Upper lobe of right lung (tissue), 1 donor: ENCODE measurements around the gene UBL4B. TPM values are rescaled to one million over a fixed set of nuclear protein-coding genes. Genes with fewer than 3 reads are reported as not detected.

Source experiments
- ATAC-seq: fragments of 200-7000 bp; cut with Tn5 transposase; one replicate; pipeline ENCODE4 v1.9.1; 2020; ENCODE audit warnings: mild to moderate bottlenecking, moderate library complexity
- DNase-seq: peaks from one replicate; pipeline ENCODE4 v3.0.0-alpha.2; 2020
- H3K27ac ChIP-seq: fragments of 200-600 bp; one replicate; pipeline ENCODE4 v1.8.0; 2022
- H3K27me3 ChIP-seq: fragments of 200-600 bp; one replicate; pipeline ENCODE4 v1.8.0; 2022; ENCODE audit warnings: mild to moderate bottlenecking
- H3K36me3 ChIP-seq: fragments of 200-600 bp; one replicate; pipeline ENCODE4 v1.8.0; 2022
- H3K4me1 ChIP-seq: fragments of 200-600 bp; one replicate; pipeline ENCODE4 v1.8.0; 2022
- H3K4me3 ChIP-seq: fragments of 200-600 bp; one replicate; pipeline ENCODE4 v1.8.0; 2022; ENCODE audit warnings: mild to moderate bottlenecking
- H3K9me3 ChIP-seq: fragments of 200-600 bp; one replicate; pipeline ENCODE4 v1.8.0; 2022
- intact Hi-C: fragments of 100-400 bp; cut with DNase I; formaldehyde crosslinking; loops from one replicate; pipeline ENCODE4 v1.11.0; 2022
- total RNA-seq: library from RNA; stranded (reverse); fragmentation: NEBNext Ultra II Directional; extraction: Animal tissue kit (Norgen Biotek cat#: 25700); gene quantifications from one replicate; pipeline ENCODE4 v1.2.1, GENCODE V29; 2021
- TF ChIP-seq, protein P1 (sequence below): fragments of 200-600 bp; IDR thresholded peaks from one replicate; pipeline ENCODE4 v1.8.0; 2022; ENCODE audit warnings: antibody characterized with exemption
- donor health status: DM: no; HTN: yes; CAD: no; lungs with severe emphysema.

Gene UBL4B
- total RNA-seq, 1 donor from 2014 or later = not detected

DNA sequence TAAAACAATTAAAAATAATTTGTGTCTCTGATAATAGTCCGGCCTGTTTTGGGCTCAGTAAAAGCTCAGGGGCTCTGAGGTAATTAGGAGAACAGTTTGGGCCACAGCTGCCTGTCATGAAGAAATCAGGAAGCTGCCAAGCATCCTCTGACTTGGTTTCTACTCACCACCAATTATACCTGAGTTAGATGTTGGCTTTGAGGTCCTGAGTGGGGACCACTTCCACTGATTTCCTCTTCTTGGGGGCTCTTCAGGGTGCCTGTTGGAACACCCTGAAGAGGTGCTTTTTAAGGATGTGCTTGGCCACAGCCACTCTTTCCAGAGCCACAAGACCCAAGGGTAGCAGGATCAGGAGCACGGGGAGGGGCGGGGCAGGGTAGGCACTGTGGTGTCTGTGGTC is 48.9 kb downstream of the UBL4B start:
- no peak overlapping the region for H3K27ac ChIP-seq
- no peaks in the 10 kb centered on the region for H3K9me3 ChIP-seq
- no peak overlapping the region for H3K4me3 ChIP-seq
- TF ChIP-seq, protein P1, sequence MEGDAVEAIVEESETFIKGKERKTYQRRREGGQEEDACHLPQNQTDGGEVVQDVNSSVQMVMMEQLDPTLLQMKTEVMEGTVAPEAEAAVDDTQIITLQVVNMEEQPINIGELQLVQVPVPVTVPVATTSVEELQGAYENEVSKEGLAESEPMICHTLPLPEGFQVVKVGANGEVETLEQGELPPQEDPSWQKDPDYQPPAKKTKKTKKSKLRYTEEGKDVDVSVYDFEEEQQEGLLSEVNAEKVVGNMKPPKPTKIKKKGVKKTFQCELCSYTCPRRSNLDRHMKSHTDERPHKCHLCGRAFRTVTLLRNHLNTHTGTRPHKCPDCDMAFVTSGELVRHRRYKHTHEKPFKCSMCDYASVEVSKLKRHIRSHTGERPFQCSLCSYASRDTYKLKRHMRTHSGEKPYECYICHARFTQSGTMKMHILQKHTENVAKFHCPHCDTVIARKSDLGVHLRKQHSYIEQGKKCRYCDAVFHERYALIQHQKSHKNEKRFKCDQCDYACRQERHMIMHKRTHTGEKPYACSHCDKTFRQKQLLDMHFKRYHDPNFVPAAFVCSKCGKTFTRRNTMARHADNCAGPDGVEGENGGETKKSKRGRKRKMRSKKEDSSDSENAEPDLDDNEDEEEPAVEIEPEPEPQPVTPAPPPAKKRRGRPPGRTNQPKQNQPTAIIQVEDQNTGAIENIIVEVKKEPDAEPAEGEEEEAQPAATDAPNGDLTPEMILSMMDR = no peak
- H3K4me1 ChIP-seq = no peaks in the 10 kb centered on the region
- no peaks in the 10 kb centered on the region for H3K36me3 ChIP-seq
- ATAC-seq (no peak), DNase-seq (no peak)
- H3K27me3 ChIP-seq = peaks cover 20% of the 10 kb centered on the region
- intact Hi-C loops = no loop called here

DNA sequence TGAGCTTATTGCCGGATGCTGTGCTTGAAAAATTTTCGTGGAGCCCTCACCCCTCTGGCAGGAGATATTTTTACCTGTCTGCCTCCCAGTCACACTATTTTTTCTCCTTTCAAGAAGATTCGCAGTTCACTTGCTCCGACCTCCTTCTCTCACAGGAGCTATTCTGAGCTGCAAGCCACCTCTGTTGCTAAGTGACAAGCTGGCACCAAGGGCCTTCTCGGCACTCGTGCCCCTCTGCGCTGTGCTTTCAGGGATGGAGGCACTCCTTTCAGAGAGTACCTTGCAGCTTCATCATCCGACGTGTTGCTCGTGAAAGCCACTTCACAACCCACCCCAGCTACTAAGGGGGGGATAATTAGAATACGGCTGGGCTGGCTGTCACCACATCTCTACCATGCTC is 49.6 kb downstream of the UBL4B start:
- TF ChIP-seq, protein P1 = no peak
- no peaks in the 10 kb centered on the region for H3K36me3 ChIP-seq
- H3K9me3 ChIP-seq = no peaks in the 10 kb centered on the region
- no peaks in the 10 kb centered on the region for H3K4me1 ChIP-seq
- intact Hi-C loops = no loop called here
- DNase-seq = no peak
- no peak overlapping the region for H3K4me3 ChIP-seq
- peaks cover 15% of the 10 kb centered on the region for H3K27me3 ChIP-seq
- no peak overlapping the region for H3K27ac ChIP-seq
- no peak for ATAC-seq

Other genes starting within 250 kb of the UBL4B start
- gene CSF1, start 201.6 kb upstream of the UBL4B start, total RNA-seq = 79.8 TPM
- gene AHCYL1, start 127.7 kb upstream of the UBL4B start, total RNA-seq = 91.7 TPM
- gene STRIP1, start 77.8 kb upstream of the UBL4B start, total RNA-seq = 35.6 TPM
- not detected for gene ALX3, start 41.8 kb upstream of the UBL4B start, total RNA-seq
- 0.06 TPM for gene SLC6A17, start 38.1 kb downstream of the UBL4B start, total RNA-seq
- 11.1 TPM for gene KCNC4, start 97.9 kb downstream of the UBL4B start, total RNA-seq
- gene RBM15, start 226.9 kb downstream of the UBL4B start, total RNA-seq = 22.1 TPM